GM18951 (cell line): ENCODE results near the gene TNFSF13.

ENCODE experiments used
- POLR2A ChIP-seq: IDR thresholded peaks from 4 replicates; pipeline ENCODE4 v1.6.1; 2011; ENCODE audit warnings: mild to moderate bottlenecking; ENCODE audit not compliant: insufficient read length, insufficient read depth; ENCODE audit errors: extremely low read depth
- in situ Hi-C: fragments of 300-500 bp; cut with MboI; formaldehyde crosslinking; loops from one replicate; pipeline ENCODE4 v1.12.0; 2022; ENCODE audit warnings: low sequenced_read_pairs, mixed read lengths, inconsistent platforms; ENCODE audit not compliant: unreplicated experiment

The TNFSF13 gene

DNA sequence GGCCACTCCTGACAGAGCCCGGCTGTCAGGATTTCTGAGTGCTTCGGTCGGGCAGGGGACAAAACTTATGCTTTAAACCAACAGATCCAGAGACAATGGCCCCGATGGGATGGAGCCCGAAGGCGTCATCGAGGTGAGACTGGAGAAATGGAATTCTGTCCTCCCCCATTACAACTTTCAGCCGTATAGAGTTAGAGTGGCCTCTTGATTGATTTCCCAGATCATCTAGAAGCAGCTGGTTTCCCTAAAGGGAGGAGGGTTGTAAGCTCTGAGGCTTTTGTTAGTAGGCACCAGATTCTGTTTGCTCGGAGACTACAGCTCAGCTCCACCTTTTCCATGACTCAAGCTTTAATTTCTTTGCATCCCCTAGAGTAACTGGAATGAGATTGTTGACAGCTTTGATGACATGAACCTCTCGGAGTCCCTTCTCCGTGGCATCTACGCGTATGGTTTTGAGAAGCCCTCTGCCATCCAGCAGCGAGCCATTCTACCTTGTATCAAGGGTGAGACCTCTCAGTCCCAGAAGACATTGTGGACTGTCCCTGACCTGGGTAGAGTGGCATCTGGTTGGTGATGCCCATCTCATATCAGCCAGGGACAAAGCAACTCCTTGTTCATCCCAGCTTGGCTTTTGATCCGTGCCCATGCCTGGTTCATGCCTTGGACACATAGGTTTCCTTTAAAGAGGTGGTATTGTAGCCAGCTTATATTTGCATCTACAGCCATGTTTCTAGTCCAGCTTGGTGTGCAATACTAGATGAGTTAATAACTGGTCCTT lies 15.8 kb downstream of the TNFSF13 start:
- no peak for TF ChIP-seq POLR2A
- in situ Hi-C loops, result no loop called here

DNA sequence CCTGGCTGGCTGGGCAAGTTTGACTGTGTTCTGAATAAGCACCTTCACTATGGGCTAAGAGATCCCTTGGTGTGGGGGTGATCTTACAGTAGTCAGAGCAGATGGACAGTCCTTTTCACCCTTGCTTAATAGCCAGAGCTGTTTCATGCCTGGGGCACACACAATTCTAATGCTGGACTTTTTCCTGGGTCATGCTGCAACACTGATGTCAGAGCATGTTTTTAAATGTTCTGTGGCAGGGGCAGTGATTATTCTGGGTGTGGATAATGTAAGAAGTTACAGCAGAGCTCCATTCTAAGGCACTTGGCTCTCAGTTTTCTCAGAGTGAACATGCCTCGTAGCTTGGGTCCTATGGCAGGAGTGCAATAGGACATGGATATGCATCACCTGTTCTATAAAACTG lies 16.9 kb downstream of the TNFSF13 start:
- no peak for TF ChIP-seq POLR2A
- in situ Hi-C loops, result no loop called here

DNA sequence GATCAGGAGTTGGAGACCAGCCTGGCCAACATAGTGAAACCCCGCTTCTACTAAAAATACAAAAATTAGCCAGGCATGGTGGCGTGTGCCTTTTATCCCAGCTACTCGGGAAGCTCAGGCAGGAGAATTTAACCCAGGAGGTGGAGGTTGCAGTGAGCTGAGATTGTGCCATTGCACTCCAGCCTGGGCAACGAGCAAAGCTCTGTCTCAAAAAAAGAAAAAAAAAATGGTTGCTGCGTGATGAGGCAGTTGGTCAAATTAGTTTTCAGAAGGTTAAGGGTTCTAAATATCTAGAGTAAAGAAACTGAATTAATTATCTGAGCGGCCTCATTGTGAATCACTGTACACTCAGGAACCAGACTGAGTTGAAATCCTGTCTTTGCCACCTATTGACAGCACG lies 17.4 kb downstream of the TNFSF13 start:
- TF ChIP-seq POLR2A, result no peak
- in situ Hi-C loops, result no loop called here

DNA sequence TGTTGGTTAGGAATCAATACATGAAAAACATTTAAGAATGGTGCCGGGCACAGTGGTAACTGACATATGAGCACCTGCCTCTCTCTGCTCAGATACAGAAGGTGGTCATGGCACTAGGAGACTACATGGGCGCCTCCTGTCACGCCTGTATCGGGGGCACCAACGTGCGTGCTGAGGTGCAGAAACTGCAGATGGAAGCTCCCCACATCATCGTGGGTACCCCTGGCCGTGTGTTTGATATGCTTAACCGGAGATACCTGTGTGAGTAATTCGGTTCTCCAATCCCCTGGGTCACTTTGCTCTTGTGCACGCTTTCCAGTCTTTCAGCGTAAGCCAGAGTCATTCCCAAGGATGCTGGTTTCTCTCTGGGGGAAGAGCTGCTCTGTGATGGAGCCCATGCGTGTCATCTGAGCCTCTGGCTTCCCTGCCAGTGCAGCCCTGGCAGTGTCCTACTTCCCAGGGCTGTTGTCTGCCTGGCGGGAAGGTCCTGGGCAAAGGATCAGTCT lies 17.9 kb downstream of the TNFSF13 start:
- TF ChIP-seq POLR2A, result peak; percentile 34
- in situ Hi-C loops, result no loop called here

DNA sequence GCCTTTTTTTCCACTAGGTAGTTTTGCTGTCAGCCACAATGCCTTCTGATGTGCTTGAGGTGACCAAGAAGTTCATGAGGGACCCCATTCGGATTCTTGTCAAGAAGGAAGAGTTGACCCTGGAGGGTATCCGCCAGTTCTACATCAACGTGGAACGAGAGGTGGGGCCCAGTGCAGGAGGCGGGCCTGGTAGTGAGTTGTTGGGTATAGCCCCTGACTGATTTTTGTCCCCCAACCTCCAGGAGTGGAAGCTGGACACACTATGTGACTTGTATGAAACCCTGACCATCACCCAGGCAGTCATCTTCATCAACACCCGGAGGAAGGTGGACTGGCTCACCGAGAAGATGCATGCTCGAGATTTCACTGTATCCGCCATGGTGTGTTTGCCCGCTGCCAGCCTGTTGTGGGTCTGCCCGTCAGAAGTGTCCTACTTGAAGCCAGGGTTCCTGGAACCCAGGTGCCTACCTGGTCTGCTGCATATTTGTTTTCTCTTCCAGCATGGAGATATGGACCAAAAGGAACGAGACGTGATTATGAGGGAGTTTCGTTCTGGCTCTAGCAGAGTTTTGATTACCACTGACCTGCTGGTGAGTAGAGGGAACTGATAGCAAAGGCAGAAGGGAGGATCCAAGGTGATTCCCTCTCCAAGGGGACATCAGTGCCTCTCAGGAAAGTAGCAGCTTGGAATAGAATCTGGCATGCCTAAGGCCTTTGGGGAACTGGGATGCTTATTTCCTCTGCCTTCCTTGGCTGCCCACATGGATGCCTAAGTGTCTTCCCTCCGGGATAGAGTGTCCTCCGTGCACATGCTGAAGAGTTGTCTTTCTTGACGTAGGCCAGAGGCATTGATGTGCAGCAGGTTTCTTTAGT lies 19.0 kb downstream of the TNFSF13 start:
- no peak for TF ChIP-seq POLR2A
- in situ Hi-C loops, result no loop called here

DNA sequence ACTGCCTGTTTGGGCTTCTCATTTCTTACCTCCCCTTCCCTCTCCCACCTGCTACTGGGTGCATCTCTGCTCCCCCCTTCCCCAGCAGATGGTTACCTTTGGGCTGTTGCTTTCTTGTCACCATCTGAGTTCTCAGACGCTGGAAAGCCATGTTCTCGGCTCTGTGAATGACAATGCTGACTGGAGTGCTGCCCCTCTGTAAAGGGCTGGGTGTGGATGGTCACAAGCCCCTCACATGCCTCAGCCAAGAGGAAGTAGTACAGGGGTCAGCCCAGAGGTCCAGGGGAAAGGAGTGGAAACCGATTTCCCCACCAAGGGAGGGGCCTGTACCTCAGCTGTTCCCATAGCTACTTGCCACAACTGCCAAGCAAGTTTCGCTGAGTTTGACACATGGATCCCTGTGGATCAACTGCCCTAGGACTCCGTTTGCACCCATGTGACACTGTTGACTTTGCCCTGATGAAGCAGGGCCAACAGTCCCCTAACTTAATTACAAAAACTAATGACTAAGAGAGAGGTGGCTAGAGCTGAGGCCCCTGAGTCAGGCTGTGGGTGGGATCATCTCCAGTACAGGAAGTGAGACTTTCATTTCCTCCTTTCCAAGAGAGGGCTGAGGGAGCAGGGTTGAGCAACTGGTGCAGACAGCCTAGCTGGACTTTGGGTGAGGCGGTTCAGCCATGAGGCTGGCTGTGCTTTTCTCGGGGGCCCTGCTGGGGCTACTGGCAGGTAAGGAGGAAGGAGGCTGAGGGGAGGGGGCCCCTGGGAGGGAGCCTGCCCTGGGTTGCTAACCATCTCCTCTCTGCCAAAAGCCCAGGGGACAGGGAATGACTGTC lies 20.7 kb downstream of the TNFSF13 start, which contains the start of gene CD68:
CD68 (plus strand) TSS at position 638 of the 833 bp plus-strand sequence; CDS start at position 678, 40 bp downstream.
- in situ Hi-C loops, result no loop called here
- peak; percentile 55 for TF ChIP-seq POLR2A

DNA sequence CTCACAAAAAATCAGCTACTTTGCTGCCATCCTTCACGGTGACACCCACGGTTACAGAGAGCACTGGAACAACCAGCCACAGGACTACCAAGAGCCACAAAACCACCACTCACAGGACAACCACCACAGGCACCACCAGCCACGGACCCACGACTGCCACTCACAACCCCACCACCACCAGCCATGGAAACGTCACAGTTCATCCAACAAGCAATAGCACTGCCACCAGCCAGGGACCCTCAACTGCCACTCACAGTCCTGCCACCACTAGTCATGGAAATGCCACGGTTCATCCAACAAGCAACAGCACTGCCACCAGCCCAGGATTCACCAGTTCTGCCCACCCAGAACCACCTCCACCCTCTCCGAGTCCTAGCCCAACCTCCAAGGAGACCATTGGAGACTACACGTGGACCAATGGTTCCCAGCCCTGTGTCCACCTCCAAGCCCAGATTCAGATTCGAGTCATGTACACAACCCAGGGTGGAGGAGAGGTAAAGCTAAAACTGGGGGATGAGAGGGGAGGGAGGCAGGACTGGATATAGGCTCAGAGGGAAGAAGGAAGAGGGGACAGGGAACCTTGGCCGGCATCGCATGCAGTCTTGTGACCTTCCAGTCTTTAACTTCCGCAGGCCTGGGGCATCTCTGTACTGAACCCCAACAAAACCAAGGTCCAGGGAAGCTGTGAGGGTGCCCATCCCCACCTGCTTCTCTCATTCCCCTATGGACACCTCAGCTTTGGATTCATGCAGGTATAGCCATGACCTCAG lies 21.5 kb downstream of the TNFSF13 start:
- TF ChIP-seq POLR2A, result peak; percentile 19

DNA sequence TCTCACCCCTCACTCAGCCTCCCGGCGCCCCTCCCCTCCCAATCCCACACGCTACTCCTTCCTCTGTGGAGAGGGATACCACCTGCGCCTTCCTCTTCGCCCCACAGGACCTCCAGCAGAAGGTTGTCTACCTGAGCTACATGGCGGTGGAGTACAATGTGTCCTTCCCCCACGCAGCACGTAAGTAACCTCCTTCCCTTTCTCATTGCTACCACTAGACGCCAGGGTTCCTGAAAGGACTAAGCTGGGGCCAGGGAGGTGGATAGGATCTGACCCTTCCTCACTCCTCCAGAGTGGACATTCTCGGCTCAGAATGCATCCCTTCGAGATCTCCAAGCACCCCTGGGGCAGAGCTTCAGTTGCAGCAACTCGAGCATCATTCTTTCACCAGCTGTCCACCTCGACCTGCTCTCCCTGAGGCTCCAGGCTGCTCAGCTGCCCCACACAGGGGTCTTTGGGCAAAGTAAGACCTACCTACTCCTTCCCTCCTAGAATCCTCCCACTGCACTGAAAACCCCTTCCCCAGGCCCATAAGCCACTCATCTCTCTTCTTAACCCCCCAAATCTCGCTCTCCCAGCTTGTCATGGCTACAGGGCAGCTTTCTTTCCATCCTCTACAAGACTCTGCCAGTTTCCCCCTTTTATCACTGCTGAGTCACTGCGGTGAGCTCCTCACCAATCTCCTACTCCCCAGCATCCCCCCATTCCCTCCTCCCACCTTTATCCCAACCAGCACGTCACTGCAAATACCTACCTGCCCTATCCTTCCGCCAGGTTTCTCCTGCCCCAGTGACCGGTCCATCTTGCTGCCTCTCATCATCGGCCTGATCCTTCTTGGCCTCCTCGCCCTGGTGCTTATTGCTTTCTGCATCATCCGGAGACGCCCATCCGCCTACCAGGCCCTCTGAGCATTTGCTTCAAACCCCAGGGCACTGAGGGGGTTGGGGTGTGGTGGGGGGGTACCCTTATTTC lies 22.3 kb downstream of the TNFSF13 start:
- in situ Hi-C loops, result no loop called here
- TF ChIP-seq POLR2A, result no peak

More for the DNA sequence above, 21.5 kb downstream of the TNFSF13 start:
- in situ Hi-C loops, result no loop called here

DNA sequence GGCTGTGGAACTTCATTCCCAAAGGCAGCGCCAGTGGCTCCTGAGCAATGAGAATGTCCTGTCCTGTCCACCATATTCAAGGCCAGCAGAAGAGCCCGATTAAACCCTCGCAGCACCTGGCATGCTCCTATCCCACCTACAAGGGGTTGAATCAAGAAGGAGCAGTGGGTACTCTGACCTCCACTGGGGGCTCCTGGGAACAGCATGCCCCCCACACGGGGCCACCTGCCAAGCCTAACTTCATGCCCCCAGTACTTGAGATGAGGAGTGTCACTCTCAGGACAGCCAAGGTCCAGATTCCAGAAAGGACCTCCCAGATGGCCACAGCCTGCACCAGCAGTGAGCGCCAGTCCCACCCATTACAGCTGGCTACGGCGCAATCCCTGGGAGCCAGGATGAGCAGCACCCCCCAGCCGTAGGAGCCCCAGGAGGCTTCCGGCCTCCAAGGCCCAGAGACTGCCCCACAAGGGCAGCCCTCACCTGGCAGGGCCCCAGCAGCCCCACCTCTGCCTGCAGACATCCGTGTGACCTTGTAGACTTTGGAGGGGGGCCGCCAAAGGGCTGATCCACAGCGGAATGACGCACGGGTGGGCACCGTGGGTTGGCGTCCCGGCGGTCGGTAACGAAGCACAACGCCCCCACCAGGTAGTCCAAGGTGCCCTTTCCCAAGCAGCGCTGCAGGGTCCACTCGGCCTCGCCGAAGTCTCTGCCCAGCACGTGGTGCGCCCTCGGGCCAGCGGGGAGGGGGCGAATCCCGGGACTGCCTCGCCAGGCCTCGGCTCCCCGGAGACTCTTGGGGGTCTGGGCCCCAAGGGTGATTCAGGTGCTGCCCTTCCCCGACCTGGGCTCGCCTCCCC lies 24.1 kb downstream of the TNFSF13 start:
- in situ Hi-C loops, result no loop called here
- no peak for TF ChIP-seq POLR2A
